Activated CD4-positive, alpha-beta T cell treated with anti-CD3 and anti-CD28 coated beads for 36 hours (primary cell): ENCODE data around the gene CORO1C. TPM values are rescaled to one million over a fixed set of nuclear protein-coding genes. Genes with fewer than 3 reads are reported as not detected.
"Not testable (repeated sequence)": the region's sequence is repeated elsewhere in the genome, so short reads cannot be mapped to it uniquely, and the experiment has no call there.

ENCODE experiments used
- ATAC-seq: fragments of 200-7000 bp; cut with Tn5 transposase; one replicate; pipeline ENCODE4 v1.10.0; 2021; ENCODE audit warnings: mild to moderate bottlenecking, moderate library complexity
- CTCF ChIA-PET: fragments of 350-600 bp; sonication (Branson Sonifier 250); formaldehyde crosslinking; loops from one replicate; lab custom pipeline; 2021; ENCODE audit warnings: antibody characterized with exemption; lab: Charles Lee
- POLR2A ChIA-PET: fragments of 350-600 bp; sonication (Branson Sonifier 250); formaldehyde crosslinking; loops from one replicate; lab custom pipeline; 2021; ENCODE audit warnings: antibody characterized with exemption, inconsistent platforms; lab: Charles Lee
- DNase-seq: peaks from one replicate; pipeline ENCODE4 v3.0.0-alpha.2; 2020
- H3K27ac Mint-ChIP-seq: one replicate; pipeline ENCODE4 v1.8.0; 2021; ENCODE audit warnings: mixed read lengths
- H3K27me3 Mint-ChIP-seq: one replicate; pipeline ENCODE4 v1.8.0; 2021; ENCODE audit warnings: mixed read lengths
- H3K36me3 Mint-ChIP-seq: one replicate; pipeline ENCODE4 v1.8.0; 2021; ENCODE audit warnings: low read depth, mixed read lengths
- H3K4me1 Mint-ChIP-seq: one replicate; pipeline ENCODE4 v1.8.0; 2021; ENCODE audit warnings: mixed read lengths
- H3K4me3 Mint-ChIP-seq: one replicate; pipeline ENCODE4 v1.8.0; 2021; ENCODE audit warnings: mild to moderate bottlenecking, moderate library complexity, mixed read lengths
- H3K9me3 Mint-ChIP-seq: one replicate; pipeline ENCODE4 v1.8.0; 2021; ENCODE audit warnings: low read depth, mixed read lengths
- intact Hi-C, 2 experiments: fragments of 100-400 bp; cut with DNase I in 1 of 2; cut with micrococcal nuclease in 1 of 2; formaldehyde crosslinking; loops; one replicate each; pipeline versions ENCODE4 v1.14.2 to v1.15.1; 2022 to 2024; cut with DNase I, micrococcal nuclease
- total RNA-seq, 2 experiments: library from RNA; stranded (reverse); gene quantifications; one replicate each; pipeline ENCODE4 v1.2.3, GENCODE V29; 2021

The CORO1C gene
- total RNA-seq, 2 experiments from 2014 or later = 83.5 to 90.8 TPM

- Mint-ChIP-seq H3K4me1 (no peaks in the 10 kb centered on the region), H3K9me3 (no peaks in the 10 kb centered on the region), H3K27ac (no peak overlapping the region), H3K4me3 (no peak overlapping the region), H3K36me3 (no peaks in the 10 kb centered on the region), H3K27me3 (no peaks in the 10 kb centered on the region)
- intact Hi-C loops = no loop called here
- POLR2A ChIA-PET = no interaction called here
- DNase-seq = no peak
- no peak for ATAC-seq
- CTCF ChIA-PET = interaction anchor here (0.5 to 1.7 kb wide), 2 partner anchors 88 to 90 kb away, joined by 3 to 6 read pairs; no protein-coding TSS in a partner anchor
Measured at GRCh38 chr12:108752387-108752786, 21.1 kb upstream of the CORO1C start.

- CTCF ChIA-PET = interaction anchor here (1.7 kb wide), 1 partner anchor 88 kb away, joined by 6 read pairs; no protein-coding TSS in a partner anchor
- Mint-ChIP-seq H3K9me3 (no peaks in the 10 kb centered on the region), H3K4me3 (no peak overlapping the region), H3K27ac (no peak overlapping the region), H3K36me3 (no peaks in the 10 kb centered on the region), H3K4me1 (no peaks in the 10 kb centered on the region), H3K27me3 (no peaks in the 10 kb centered on the region)
- DNase-seq = no peak
- POLR2A ChIA-PET = no interaction called here
- ATAC-seq = no peak
- intact Hi-C loops = no loop called here
Measured at GRCh38 chr12:108751821-108752220, 20.5 kb upstream of the CORO1C start.

- CTCF ChIA-PET, H3K27me3 Mint-ChIP-seq, H3K4me3 Mint-ChIP-seq, H3K27ac Mint-ChIP-seq, POLR2A ChIA-PET, H3K9me3 Mint-ChIP-seq, H3K4me1 Mint-ChIP-seq, intact Hi-C loops, H3K36me3 Mint-ChIP-seq, DNase-seq, ATAC-seq: not testable (repeated sequence)
Measured at GRCh38 chr12:108751003-108751402, 19.7 kb upstream of the CORO1C start.

- intact Hi-C loops = no loop called here
- H3K27me3 Mint-ChIP-seq = no peaks in the 10 kb centered on the region
- H3K4me3 Mint-ChIP-seq = no peak overlapping the region
- DNase-seq = no peak
- ATAC-seq = no peak
- ChIA-PET POLR2A (no interaction called here), CTCF (no interaction called here)
- no peak overlapping the region for H3K27ac Mint-ChIP-seq
- H3K36me3 Mint-ChIP-seq = no peaks in the 10 kb centered on the region
- no peaks in the 10 kb centered on the region for H3K9me3 Mint-ChIP-seq
- no peaks in the 10 kb centered on the region for H3K4me1 Mint-ChIP-seq
Measured at GRCh38 chr12:108750526-108750925, 19.2 kb upstream of the CORO1C start.

- no peaks in the 10 kb centered on the region for H3K9me3 Mint-ChIP-seq
- ATAC-seq (no peak), DNase-seq (no peak)
- ChIA-PET POLR2A (no interaction called here), CTCF (interaction anchor here (0.7 kb wide), 1 partner anchor 83 kb away, joined by 3 read pairs; no protein-coding TSS in a partner anchor)
- H3K4me1 Mint-ChIP-seq = no peaks in the 10 kb centered on the region
- H3K4me3 Mint-ChIP-seq = no peak overlapping the region
- H3K27me3 Mint-ChIP-seq = peaks cover 2% of the 10 kb centered on the region
- intact Hi-C loops = no loop called here
- no peaks in the 10 kb centered on the region for H3K36me3 Mint-ChIP-seq
- no peak overlapping the region for H3K27ac Mint-ChIP-seq
Measured at GRCh38 chr12:108747563-108747962, 16.2 kb upstream of the CORO1C start.

GRCh38 chr12:108745641-108746040 is 14.3 kb upstream of the CORO1C start:
- no peak overlapping the region for H3K27ac Mint-ChIP-seq
- ATAC-seq = no peak
- CTCF ChIA-PET = interaction anchor here (0.6 to 0.8 kb wide), 2 partner anchors 10 to 60 kb away, joined by 3 read pairs; no protein-coding TSS in a partner anchor

GRCh38 chr12:108744021-108744897 is 12.9 kb upstream of the CORO1C start:
- Mint-ChIP-seq H3K36me3 (no peaks in the 10 kb centered on the region), H3K4me3 (no peak overlapping the region), H3K27ac (no peak overlapping the region), H3K27me3 (peaks cover 2% of the 10 kb centered on the region), H3K9me3 (no peaks in the 10 kb centered on the region), H3K4me1 (no peaks in the 10 kb centered on the region)
- ATAC-seq (no peak), DNase-seq (no peak)
- intact Hi-C loops = no loop called here
- ChIA-PET CTCF (no interaction called here), POLR2A (no interaction called here)

More at GRCh38 chr12:108745641-108746040, 14.3 kb upstream of the CORO1C start:
- intact Hi-C loops = no loop called here
- POLR2A ChIA-PET = no interaction called here
- Mint-ChIP-seq H3K9me3 (no peaks in the 10 kb centered on the region), H3K27me3 (peaks cover 2% of the 10 kb centered on the region), H3K36me3 (no peaks in the 10 kb centered on the region), H3K4me3 (no peak overlapping the region), H3K4me1 (no peaks in the 10 kb centered on the region)
- DNase-seq = no peak

- POLR2A ChIA-PET = no interaction called here
- Mint-ChIP-seq H3K4me3 (no peak overlapping the region), H3K27me3 (peaks cover 2% of the 10 kb centered on the region), H3K36me3 (no peaks in the 10 kb centered on the region), H3K4me1 (peaks cover 10% of the 10 kb centered on the region), H3K9me3 (no peaks in the 10 kb centered on the region), H3K27ac (no peak overlapping the region)
- intact Hi-C loops = no loop called here
- ATAC-seq (peak; percentile 44), DNase-seq (no peak)
- CTCF ChIA-PET = interaction anchor here (3.1 kb wide), 1 partner anchor 73 kb away, joined by 14 read pairs; no protein-coding TSS in a partner anchor
Measured at GRCh38 chr12:108738170-108738569, 6.9 kb upstream of the CORO1C start.

GRCh38 chr12:108735855-108736254 is 4.5 kb upstream of the CORO1C start:
- H3K27ac Mint-ChIP-seq = no peak overlapping the region
- ChIA-PET CTCF (interaction anchor here (0.6 to 3.1 kb wide), 6 partner anchors 11 to 1065 kb away, joined by 3 to 14 read pairs (median 3); no protein-coding TSS in a partner anchor), POLR2A (interaction anchor here (0.7 kb wide), 1 partner anchor 47 kb away, joined by 3 read pairs; no protein-coding TSS in a partner anchor)
- intact Hi-C loops = no loop called here
- H3K4me1 Mint-ChIP-seq = peaks cover 18% of the 10 kb centered on the region
- no peak overlapping the region for H3K4me3 Mint-ChIP-seq
- ATAC-seq = no peak
- H3K36me3 Mint-ChIP-seq = no peaks in the 10 kb centered on the region
- no peak for DNase-seq
- no peaks in the 10 kb centered on the region for H3K27me3 Mint-ChIP-seq
- no peaks in the 10 kb centered on the region for H3K9me3 Mint-ChIP-seq

- H3K27ac Mint-ChIP-seq = peak overlapping the region; percentile 63
- peaks cover 29% of the 10 kb centered on the region for H3K4me1 Mint-ChIP-seq
- H3K36me3 Mint-ChIP-seq = no peaks in the 10 kb centered on the region
- H3K27me3 Mint-ChIP-seq = no peaks in the 10 kb centered on the region
- no peak for ATAC-seq
- no peak overlapping the region for H3K4me3 Mint-ChIP-seq
- POLR2A ChIA-PET = no interaction called here
- intact Hi-C loops = loop anchor here (5.0 kb wide), 6 partner anchors 68 to 1642 kb away; partner anchors contain the start of genes ATP2A2 (in 1 of the 2), CRY1 (in 1 of the 2), ISCU (in 1 of the 2) and PWP1 (in 1 of the 2)
- CTCF ChIA-PET = interaction anchor here (0.7 to 2.8 kb wide), 2 partner anchors 50 to 70 kb away, joined by 3 to 16 read pairs; no protein-coding TSS in a partner anchor
- no peaks in the 10 kb centered on the region for H3K9me3 Mint-ChIP-seq
- DNase-seq = peak; percentile 41
Measured at GRCh38 chr12:108734200-108734906, 3.0 kb upstream of the CORO1C start.

- peak; percentile 6 for DNase-seq
- ATAC-seq, H3K27ac Mint-ChIP-seq, H3K36me3 Mint-ChIP-seq, H3K9me3 Mint-ChIP-seq, POLR2A ChIA-PET, H3K4me3 Mint-ChIP-seq, H3K27me3 Mint-ChIP-seq: not testable (repeated sequence)
- CTCF ChIA-PET = interaction anchor here (1.4 to 2.8 kb wide), 2 partner anchors 67 to 69 kb away, joined by 5 to 16 read pairs; no protein-coding TSS in a partner anchor
- peaks cover 38% of the 10 kb centered on the region for H3K4me1 Mint-ChIP-seq
- intact Hi-C loops = loop anchor here (5.0 kb wide), 6 partner anchors 69 to 1641 kb away; partner anchors contain the start of genes ATP2A2 (in 1 of the 2), CRY1 (in 1 of the 2), ISCU (in 1 of the 2) and PWP1 (in 1 of the 2)
Measured at GRCh38 chr12:108733230-108733531, 1.9 kb upstream of the CORO1C start.
